GM21528 (cell line): Measurements from ENCODE around the gene PSG7.
"Not testable (repeated sequence)": the region's sequence is repeated elsewhere in the genome, so short reads cannot be mapped to it uniquely, and the experiment has no call there.

Experiments
- ATAC-seq: cut with Tn5 transposase; IDR thresholded peaks from one replicate; pipeline ENCODE4 v1.9.1; 2021; ENCODE audit warnings: mild to moderate bottlenecking, moderate library complexity; ENCODE audit not compliant: unreplicated experiment, low FRiP score

The PSG7 gene

GRCh38 chr19:42874136-42874535 lies 62.9 kb downstream of the PSG7 start:
- ATAC-seq = not testable (repeated sequence)
